ENCODE data around the gene PIK3R4.

Gene PIK3R4

GRCh38 chr3:130739848-130740247 is 6.8 kb downstream of the PIK3R4 start:
- H3K9ac ChIP-seq (ENCODE audit: low read depth, low read length) = no peak overlapping the region
- no peak overlapping the region for H3K4me3 ChIP-seq (ENCODE audit: low read length)
- no peak overlapping the region for H3K27ac ChIP-seq (ENCODE audit: low read depth, low read length)
- peaks cover 56% of the 10 kb centered on the region for H3K36me3 ChIP-seq (ENCODE audit: insufficient read depth, low read length)
- H3K4me1 ChIP-seq (ENCODE audit: insufficient read depth, low read length) = peaks cover 2% of the 10 kb centered on the region; the same call in 1 of the 2 replicates
- H3K9me3 ChIP-seq (ENCODE audit: insufficient read depth, low read depth, low read length) = no peaks in the 10 kb centered on the region
- H3K27me3 ChIP-seq (ENCODE audit: insufficient read depth, low read length) = no peaks in the 10 kb centered on the region

DNA sequence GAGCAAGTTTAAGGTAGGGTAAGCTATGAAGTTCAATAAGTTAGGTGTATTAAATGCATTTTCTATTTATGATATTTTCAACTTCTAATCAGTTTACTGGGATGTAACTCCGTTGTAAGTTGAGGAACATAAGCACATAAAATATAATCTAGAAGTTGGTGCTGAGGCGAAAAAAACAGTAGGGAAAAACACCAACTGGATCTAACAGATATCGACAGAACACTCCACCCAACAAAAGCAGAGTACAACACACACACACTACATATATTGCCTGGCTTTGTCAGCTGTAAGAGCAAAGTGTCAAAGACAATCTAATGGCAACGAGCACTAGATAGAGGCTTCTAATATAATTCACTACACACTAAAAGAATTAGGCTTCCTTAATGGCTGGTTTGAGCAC is 8.4 kb downstream of the PIK3R4 start:
- Histone ChIP-seq H3K36me3 (ENCODE audit: insufficient read depth, low read length) (peaks cover 56% of the 10 kb centered on the region), H3K27me3 (ENCODE audit: insufficient read depth, low read length) (no peaks in the 10 kb centered on the region), H3K9ac (ENCODE audit: low read depth, low read length) (no peak overlapping the region), H3K4me3 (ENCODE audit: low read length) (no peak overlapping the region), H3K4me1 (ENCODE audit: insufficient read depth, low read length) (no peaks in the 10 kb centered on the region), H3K27ac (ENCODE audit: low read depth, low read length) (no peak overlapping the region), H3K9me3 (ENCODE audit: insufficient read depth, low read depth, low read length) (no peaks in the 10 kb centered on the region)
- 94% methylated on average over 3 of the region's 4 CpGs for WGBS

GRCh38 chr3:130737622-130738021 is 9.0 kb downstream of the PIK3R4 start:
- no peaks in the 10 kb centered on the region for H3K27me3 ChIP-seq (ENCODE audit: insufficient read depth, low read length)
- no peaks in the 10 kb centered on the region for H3K9me3 ChIP-seq (ENCODE audit: insufficient read depth, low read depth, low read length)
- peaks cover 61% of the 10 kb centered on the region for H3K36me3 ChIP-seq (ENCODE audit: insufficient read depth, low read length)
- no peak overlapping the region for H3K9ac ChIP-seq (ENCODE audit: low read depth, low read length)
- H3K27ac ChIP-seq (ENCODE audit: low read depth, low read length) = no peak overlapping the region
- 100% methylated on average over 1 of the region's 2 CpGs for WGBS
- no peak overlapping the region for H3K4me3 ChIP-seq (ENCODE audit: low read length)
- no peaks in the 10 kb centered on the region for H3K4me1 ChIP-seq (ENCODE audit: insufficient read depth, low read length)

GRCh38 chr3:130733236-130733875 is 13.3 kb downstream of the PIK3R4 start:
- Histone ChIP-seq H3K9ac (ENCODE audit: low read depth, low read length) (no peak overlapping the region), H3K27me3 (ENCODE audit: insufficient read depth, low read length) (no peaks in the 10 kb centered on the region), H3K9me3 (ENCODE audit: insufficient read depth, low read depth, low read length) (no peaks in the 10 kb centered on the region), H3K4me3 (ENCODE audit: low read length) (no peak overlapping the region), H3K27ac (ENCODE audit: low read depth, low read length) (no peak overlapping the region), H3K36me3 (ENCODE audit: insufficient read depth, low read length) (peaks cover 56% of the 10 kb centered on the region), H3K4me1 (ENCODE audit: insufficient read depth, low read length) (no peaks in the 10 kb centered on the region)
- 98% methylated on average over 8 of the region's 8 CpGs for WGBS

- no peaks in the 10 kb centered on the region for H3K9me3 ChIP-seq (ENCODE audit: insufficient read depth, low read depth, low read length)
- H3K9ac ChIP-seq (ENCODE audit: low read depth, low read length) = no peak overlapping the region
- peaks cover 55% of the 10 kb centered on the region for H3K36me3 ChIP-seq (ENCODE audit: insufficient read depth, low read length)
- no peaks in the 10 kb centered on the region for H3K27me3 ChIP-seq (ENCODE audit: insufficient read depth, low read length)
- no peak overlapping the region for H3K27ac ChIP-seq (ENCODE audit: low read depth, low read length)
- no peaks in the 10 kb centered on the region for H3K4me1 ChIP-seq (ENCODE audit: insufficient read depth, low read length)
- H3K4me3 ChIP-seq (ENCODE audit: low read length) = no peak overlapping the region
- no CpG with 5 or more reads among the region's 2 CpGs for whole genome bisulfite sequencing
Measured at GRCh38 chr3:130732501-130732900, 14.1 kb downstream of the PIK3R4 start.

GRCh38 chr3:130731817-130732216 is 14.8 kb downstream of the PIK3R4 start:
- H3K9me3 ChIP-seq (ENCODE audit: insufficient read depth, low read depth, low read length) = no peaks in the 10 kb centered on the region
- H3K4me1 ChIP-seq (ENCODE audit: insufficient read depth, low read length) = peaks cover 2% of the 10 kb centered on the region; the same call in 1 of the 2 replicates
- WGBS = 95% methylated on average over 6 of the region's 6 CpGs
- no peak overlapping the region for H3K9ac ChIP-seq (ENCODE audit: low read depth, low read length)
- peaks cover 55% of the 10 kb centered on the region for H3K36me3 ChIP-seq (ENCODE audit: insufficient read depth, low read length)
- H3K27ac ChIP-seq (ENCODE audit: low read depth, low read length) = no peak overlapping the region
- no peaks in the 10 kb centered on the region for H3K27me3 ChIP-seq (ENCODE audit: insufficient read depth, low read length)
- no peak overlapping the region for H3K4me3 ChIP-seq (ENCODE audit: low read length)

DNA sequence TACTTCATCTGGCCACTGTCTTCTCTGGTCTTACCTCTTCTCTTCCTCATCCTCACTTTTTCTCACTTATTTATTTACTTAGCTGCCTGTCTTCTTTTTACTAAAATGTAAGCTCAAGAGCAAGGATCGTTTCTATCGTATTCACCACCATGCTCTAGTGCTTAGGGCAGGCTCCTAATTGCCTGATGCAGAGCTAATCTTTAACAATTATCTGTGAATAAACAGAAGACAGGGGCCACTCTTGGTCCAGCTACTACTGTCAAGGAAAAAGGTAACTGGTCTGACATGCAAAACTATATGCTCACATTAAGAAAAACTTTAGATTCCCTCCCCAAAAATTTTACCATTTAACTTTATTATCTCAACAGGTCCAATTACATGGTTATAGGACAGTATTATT is 17.5 kb downstream of the PIK3R4 start:
- no peaks in the 10 kb centered on the region for H3K9me3 ChIP-seq (ENCODE audit: insufficient read depth, low read depth, low read length)
- H3K27me3 ChIP-seq (ENCODE audit: insufficient read depth, low read length) = no peaks in the 10 kb centered on the region
- H3K27ac ChIP-seq (ENCODE audit: low read depth, low read length) = no peak overlapping the region
- no peak overlapping the region for H3K4me3 ChIP-seq (ENCODE audit: low read length)
- no peak overlapping the region for H3K9ac ChIP-seq (ENCODE audit: low read depth, low read length)
- WGBS = 87% methylated on average over 2 of the region's 2 CpGs
- peaks cover 4% of the 10 kb centered on the region; the same call in 1 of the 2 replicates for H3K4me1 ChIP-seq (ENCODE audit: insufficient read depth, low read length)
- peaks cover 41% of the 10 kb centered on the region for H3K36me3 ChIP-seq (ENCODE audit: insufficient read depth, low read length)

- Histone ChIP-seq H3K4me3 (ENCODE audit: low read length) (no peak overlapping the region), H3K4me1 (ENCODE audit: insufficient read depth, low read length) (peaks cover 4% of the 10 kb centered on the region; the same call in 1 of the 2 replicates), H3K9ac (ENCODE audit: low read depth, low read length) (no peak overlapping the region), H3K27ac (ENCODE audit: low read depth, low read length) (no peak overlapping the region), H3K9me3 (ENCODE audit: insufficient read depth, low read depth, low read length) (no peaks in the 10 kb centered on the region), H3K36me3 (ENCODE audit: insufficient read depth, low read length) (peaks cover 37% of the 10 kb centered on the region), H3K27me3 (ENCODE audit: insufficient read depth, low read length) (no peaks in the 10 kb centered on the region)
- 93% methylated on average over 2 of the region's 2 CpGs for WGBS
Measured at GRCh38 chr3:130728037-130728436, 18.6 kb downstream of the PIK3R4 start.

- Histone ChIP-seq H3K36me3 (ENCODE audit: insufficient read depth, low read length) (peaks cover 41% of the 10 kb centered on the region), H3K27ac (ENCODE audit: low read depth, low read length) (no peak overlapping the region)
Measured at GRCh38 chr3:130725746-130726145, 20.9 kb downstream of the PIK3R4 start.

DNA sequence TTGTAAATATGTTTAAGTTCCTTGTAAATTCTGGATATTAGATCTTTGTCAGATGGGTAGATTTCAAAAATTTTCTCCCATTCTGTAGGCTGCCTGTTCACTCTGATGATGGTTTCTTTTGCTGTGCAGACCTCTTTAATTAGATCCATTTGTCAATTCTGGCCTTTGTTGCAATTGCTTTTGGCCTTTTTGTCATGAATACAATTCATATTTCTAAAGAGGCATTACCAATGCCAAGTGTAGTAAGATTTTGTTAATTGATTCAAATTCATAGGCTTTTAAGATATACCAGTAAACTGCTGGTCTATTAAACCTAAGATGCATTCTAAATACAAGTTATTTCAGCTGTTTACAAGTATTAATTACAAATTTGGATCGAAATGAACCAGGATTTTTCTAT is 31.0 kb downstream of the PIK3R4 start:
- H3K27ac ChIP-seq (ENCODE audit: low read depth, low read length) = no peak overlapping the region
- H3K4me3 ChIP-seq (ENCODE audit: low read length) = no peak overlapping the region
- no peaks in the 10 kb centered on the region for H3K9me3 ChIP-seq (ENCODE audit: insufficient read depth, low read depth, low read length)
- no peaks in the 10 kb centered on the region for H3K4me1 ChIP-seq (ENCODE audit: insufficient read depth, low read length)
- peaks cover 46% of the 10 kb centered on the region for H3K36me3 ChIP-seq (ENCODE audit: insufficient read depth, low read length)
- no peak overlapping the region for H3K9ac ChIP-seq (ENCODE audit: low read depth, low read length)
- no peaks in the 10 kb centered on the region for H3K27me3 ChIP-seq (ENCODE audit: insufficient read depth, low read length)
- WGBS = 100% methylated on average over 1 of the region's 1 CpG

More at GRCh38 chr3:130725746-130726145, 20.9 kb downstream of the PIK3R4 start:
- Histone ChIP-seq H3K4me1 (ENCODE audit: insufficient read depth, low read length) (peaks cover 4% of the 10 kb centered on the region; the same call in 1 of the 2 replicates), H3K9me3 (ENCODE audit: insufficient read depth, low read depth, low read length) (no peaks in the 10 kb centered on the region), H3K27me3 (ENCODE audit: insufficient read depth, low read length) (no peaks in the 10 kb centered on the region), H3K9ac (ENCODE audit: low read depth, low read length) (no peak overlapping the region), H3K4me3 (ENCODE audit: low read length) (no peak overlapping the region)
- no CpG with 5 or more reads among the region's 2 CpGs for WGBS

DNA sequence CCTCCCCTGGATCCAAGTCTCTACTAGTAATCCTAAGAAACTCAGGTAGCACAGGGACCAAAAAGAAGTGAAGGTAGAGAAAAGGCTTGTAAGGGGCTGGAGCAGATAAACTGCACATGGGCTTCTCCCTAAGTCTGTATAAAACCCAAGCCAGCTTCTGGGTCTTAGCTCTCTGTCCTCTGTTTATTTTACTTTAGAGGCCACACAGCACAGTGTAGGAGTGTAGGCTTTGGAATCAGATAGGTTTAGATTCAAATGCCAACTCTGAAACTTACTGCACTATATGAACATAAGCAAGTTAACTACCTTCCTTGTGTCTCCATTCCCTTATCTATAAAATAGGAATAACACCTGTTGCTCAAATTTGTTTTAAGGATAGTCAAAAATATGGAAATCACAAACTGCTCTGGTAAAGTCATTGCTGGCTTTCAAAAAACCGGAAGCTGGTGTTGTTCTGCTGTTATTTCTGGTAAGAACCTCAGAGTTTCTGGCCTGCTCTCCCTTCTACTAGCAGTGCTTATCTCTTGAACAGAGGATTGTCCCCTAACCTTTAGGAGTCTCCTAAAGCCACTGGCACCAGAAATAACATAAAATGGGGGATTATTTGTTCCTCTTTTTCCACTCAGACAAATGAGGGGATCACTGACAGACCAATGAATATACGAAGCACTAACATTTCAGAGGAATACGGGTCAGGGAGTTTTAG is 33.8 kb downstream of the PIK3R4 start:
- peaks cover 42% of the 10 kb centered on the region for H3K36me3 ChIP-seq (ENCODE audit: insufficient read depth, low read length)

More for the DNA sequence above, 33.8 kb downstream of the PIK3R4 start:
- H3K9me3 ChIP-seq (ENCODE audit: insufficient read depth, low read depth, low read length) = no peaks in the 10 kb centered on the region
- no peak overlapping the region for H3K9ac ChIP-seq (ENCODE audit: low read depth, low read length)
- no peak overlapping the region for H3K27ac ChIP-seq (ENCODE audit: low read depth, low read length)
- 90% methylated on average over 3 of the region's 3 CpGs for WGBS
- no peaks in the 10 kb centered on the region for H3K27me3 ChIP-seq (ENCODE audit: insufficient read depth, low read length)
- H3K4me3 ChIP-seq (ENCODE audit: low read length) = no peak overlapping the region
- H3K4me1 ChIP-seq (ENCODE audit: insufficient read depth, low read length) = no peaks in the 10 kb centered on the region
